ENCODE results near the gene DHRS3. TPM values are rescaled to one million over a fixed set of nuclear protein-coding genes. Genes with fewer than 3 reads are reported as not detected.

DHRS3 gene
- total RNA-seq, 1 experiment from 2014 or later = 87.0 TPM

- no peaks in the 10 kb centered on the region for H3K79me2 ChIP-seq (ENCODE audit: insufficient read depth, low read length)
- BruUV-seq (replicated peaks) = no TSS peak
- POLR2A ChIA-PET = no interaction called here
Measured at GRCh38 chr1:12634696-12635202, 16.7 kb upstream of the DHRS3 start.

More at GRCh38 chr1:12634696-12635202, 16.7 kb upstream of the DHRS3 start:
- Histone ChIP-seq H3K4me2 (ENCODE audit: low read length) (no peak overlapping the region), H3K4me1 (ENCODE audit: control insufficient read depth in 1 of 2, insufficient read depth in 2 of 2, low read length in 2 of 2) (no peaks in the 10 kb centered on the region), H2AFZ (ENCODE audit: low read depth, low read length, poor library complexity, severe bottlenecking) (no peak overlapping the region), H3K27ac (ENCODE audit: low read depth, low read length) (no peak overlapping the region), H3K9me2 (ENCODE audit: insufficient read depth) (no peaks in the 10 kb centered on the region), H3K27me3 (ENCODE audit: insufficient read depth, low read length) (no peaks in the 10 kb centered on the region), H3K4me3 (replicated peaks in 1 of 2; ENCODE audit: low read depth in 1 of 2, low read length in 2 of 2) (no peak overlapping the region), H3K36me3 (ENCODE audit: control insufficient read depth in 1 of 2, insufficient read depth in 2 of 2, low read length in 2 of 2) (no peaks in the 10 kb centered on the region), H3K9ac (ENCODE audit: low read length) (no peak overlapping the region), H3K9me3 (ENCODE audit: control insufficient read depth in 1 of 2, insufficient read depth in 1 of 2, low read depth in 1 of 2, low read length in 2 of 2) (peaks cover 9% of the 10 kb centered on the region in 2 experiments; a peak in 2 of 4 replicates), H4K20me1 (ENCODE audit: insufficient read depth) (no peaks in the 10 kb centered on the region)
- DNase-seq (ENCODE audit: low read depth, low spot score) (no peak), ATAC-seq (no peak)
- intact Hi-C loops (cut with micrococcal nuclease) = no loop called here
- TF ChIP-seq TCF7L2 (IDR thresholded peaks at IDR 0.05; ENCODE audit: borderline replicate concordance, extremely low read depth, insufficient read depth, insufficient read length) (no peak), ATF3 (IDR thresholded peaks at IDR 0.05) (no peak), EZH2phosphoT487 (IDR thresholded peaks at IDR 0.05; ENCODE audit: borderline replicate concordance) (no peak), SIN3A (IDR thresholded peaks at IDR 0.05; ENCODE audit: low read depth) (no peak), POLR2A (IDR thresholded peaks at IDR 0.05; ENCODE audit: borderline replicate concordance, extremely low read depth, insufficient read depth, insufficient read length) (no peak), REST (IDR thresholded peaks at IDR 0.05; ENCODE audit: low read depth) (no peak), SP1 (IDR thresholded peaks at IDR 0.05; ENCODE audit: low read depth) (no peak), ZNF274 (IDR thresholded peaks at IDR 0.05; ENCODE audit: low read depth, low read length) (no peak), EGR1 (IDR thresholded peaks at IDR 0.05; ENCODE audit: low read depth) (no peak), ELF1 (IDR thresholded peaks at IDR 0.05; ENCODE audit: borderline replicate concordance, low read depth) (no peak), POLR2AphosphoS5 (IDR thresholded peaks at IDR 0.05; ENCODE audit: low read depth, low read length) (no peak), ZFX (IDR thresholded peaks at IDR 0.05) (no peak), RAD21 (IDR thresholded peaks at IDR 0.05; ENCODE audit: low read depth) (no peak), EZH2 (IDR thresholded peaks at IDR 0.05) (no peak), FOSL1 (IDR thresholded peaks at IDR 0.05; ENCODE audit: low read depth) (no peak), CEBPB (IDR thresholded peaks at IDR 0.05; ENCODE audit: low read depth) (no peak)
- TF ChIP-seq, protein P1, sequence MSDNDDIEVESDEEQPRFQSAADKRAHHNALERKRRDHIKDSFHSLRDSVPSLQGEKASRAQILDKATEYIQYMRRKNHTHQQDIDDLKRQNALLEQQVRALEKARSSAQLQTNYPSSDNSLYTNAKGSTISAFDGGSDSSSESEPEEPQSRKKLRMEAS (IDR thresholded peaks at IDR 0.05) = no peak
- ChIA-PET CTCF (interaction anchor here (1.5 kb wide), 1 partner anchor 11 kb away, joined by 3 read pairs; no protein-coding TSS in a partner anchor), RAD21 (ENCODE audit: low non-redundant PET in 1 of 2, low total read pairs in 2 of 2, uncharacterized antibody in 2 of 2, unreplicated experiment in 2 of 2) (no interaction called here)

Data from HCT116 (cell line).